OCI-LY1 (cell line): ENCODE measurements around the gene VWA1.

ENCODE experiments used
- H2AFZ ChIP-seq: fragments of 200-600 bp; sonication (generic), shearing (Covaris generic); 2 replicates; pipeline ENCODE4 v1.6.0; 2014; ENCODE audit warnings: antibody characterized with exemption, mild to moderate bottlenecking, low read length
- H3F3A ChIP-seq: fragments of 200-600 bp; sonication (generic), shearing (Covaris generic); 2 replicates; pipeline ENCODE4 v1.6.0; 2014; ENCODE audit warnings: mild to moderate bottlenecking, antibody characterized with exemption, low read length, moderate library complexity; ENCODE audit not compliant: insufficient read depth
- H3K27ac ChIP-seq: fragments of 200-600 bp; sonication (generic); 2 replicates; pipeline ENCODE4 v1.5.1; 2014; ENCODE audit warnings: low read length, mixed run types, mild to moderate bottlenecking, low read depth; ENCODE audit not compliant: poor library complexity, severe bottlenecking
- H3K27me3 ChIP-seq: fragments of 200-600 bp; sonication (generic); 2 replicates; pipeline ENCODE4 v1.6.0; 2014; ENCODE audit warnings: antibody characterized with exemption, mild to moderate bottlenecking, low read length, moderate library complexity; ENCODE audit not compliant: insufficient read depth
- H3K36me3 ChIP-seq: fragments of 200-600 bp; sonication (generic); 2 replicates; pipeline ENCODE4 v1.6.1; 2014; ENCODE audit warnings: mild to moderate bottlenecking, antibody characterized with exemption, low read length, moderate library complexity, mixed read lengths; ENCODE audit not compliant: insufficient read depth
- H3K4me1 ChIP-seq: fragments of 200-600 bp; sonication (generic); 2 replicates; pipeline ENCODE4 v1.5.1; 2014; ENCODE audit warnings: mild to moderate bottlenecking, low read length, moderate library complexity; ENCODE audit not compliant: insufficient read depth, severe bottlenecking
- H3K4me2 ChIP-seq: fragments of 200-600 bp; sonication (generic), shearing (Covaris generic); 2 replicates; pipeline ENCODE4 v1.6.1; 2014; ENCODE audit warnings: low read length
- H3K4me3 ChIP-seq: fragments of 200-600 bp; sonication (generic); 2 replicates; pipeline ENCODE4 v1.5.1; 2014; ENCODE audit warnings: low read length, low read depth, mild to moderate bottlenecking, mixed read lengths; ENCODE audit not compliant: poor library complexity, severe bottlenecking
- H3K79me2 ChIP-seq: fragments of 200-600 bp; shearing (Covaris generic); 2 replicates; pipeline ENCODE4 v1.6.1; 2016; ENCODE audit warnings: mixed run types, low read length, mixed read lengths; ENCODE audit not compliant: insufficient read depth
- H3K9ac ChIP-seq: fragments of 200-600 bp; sonication (generic), shearing (Covaris generic); 2 replicates; pipeline ENCODE4 v1.6.1; 2014; ENCODE audit warnings: mild to moderate bottlenecking, low read length, mixed read lengths
- H3K9me2 ChIP-seq: fragments of 200-600 bp; sonication (generic), shearing (Covaris generic); 2 replicates; pipeline ENCODE4 v1.6.1; 2014; ENCODE audit warnings: low read depth, mild to moderate bottlenecking, low read length, mixed read lengths
- H3K9me3 ChIP-seq: fragments of 200-600 bp; shearing (Covaris generic); 2 replicates; pipeline ENCODE4 v1.6.1; 2014; ENCODE audit warnings: low read length, mixed read lengths
- H4K20me1 ChIP-seq: fragments of 200-600 bp; sonication (generic), shearing (Covaris generic); 2 replicates; pipeline ENCODE4 v1.6.0; 2016; ENCODE audit warnings: mild to moderate bottlenecking, low read length; ENCODE audit not compliant: insufficient read depth
- CTCF ChIP-seq: fragments of 200-600 bp; sonication (generic), shearing (Covaris generic); IDR thresholded peaks from 2 replicates; pipeline ENCODE4 v1.5.1; 2017; ENCODE audit warnings: mild to moderate bottlenecking, antibody characterized with exemption, low read length, moderate library complexity, mixed read lengths
- EZH2 ChIP-seq: fragments of 200-600 bp; sonication (generic), shearing (Covaris generic); IDR thresholded peaks from 2 replicates; pipeline ENCODE4 v1.8.0; 2017; ENCODE audit warnings: borderline replicate concordance, mixed run types, mild to moderate bottlenecking, antibody characterized with exemption, low read length, moderate library complexity, mixed read lengths

VWA1 gene

GRCh38 chr1:1395166-1395565, 40.3 kb upstream of the VWA1 start:
- H3K4me3 ChIP-seq, result no peak overlapping the region
- no peaks in the 10 kb centered on the region for H3K9me3 ChIP-seq
- H3K36me3 ChIP-seq, result peaks cover 82% of the 10 kb centered on the region
- no peaks in the 10 kb centered on the region for H3F3A ChIP-seq
- no peaks in the 10 kb centered on the region for H3K27me3 ChIP-seq
- H3K9me2 ChIP-seq, result no peaks in the 10 kb centered on the region
- H3K27ac ChIP-seq, result no peak overlapping the region
- H2AFZ ChIP-seq, result no peak overlapping the region
- TF ChIP-seq CTCF (no peak), EZH2 (no peak)
- H3K4me1 ChIP-seq, result peaks cover 16% of the 10 kb centered on the region
- no peak overlapping the region for H3K4me2 ChIP-seq
- H4K20me1 ChIP-seq, result no peaks in the 10 kb centered on the region
- peaks cover 22% of the 10 kb centered on the region for H3K79me2 ChIP-seq
- no peak overlapping the region for H3K9ac ChIP-seq

- no peak overlapping the region for H3K27ac ChIP-seq
- peak overlapping the region; percentile 98 for H3K4me3 ChIP-seq
- H3K9ac ChIP-seq, result peak overlapping the region; percentile 93
- H2AFZ ChIP-seq, result no peak overlapping the region
- no peaks in the 10 kb centered on the region for H3K9me2 ChIP-seq
- no peaks in the 10 kb centered on the region for H4K20me1 ChIP-seq
- H3K4me2 ChIP-seq, result peak overlapping the region; percentile 94
- H3K9me3 ChIP-seq, result no peaks in the 10 kb centered on the region
- H3K4me1 ChIP-seq, result peaks cover 33% of the 10 kb centered on the region
- no peaks in the 10 kb centered on the region for H3K27me3 ChIP-seq
- H3K36me3 ChIP-seq, result peaks cover 82% of the 10 kb centered on the region
- no peak for TF ChIP-seq EZH2
- no peak for TF ChIP-seq CTCF
- H3K79me2 ChIP-seq, result peaks cover 24% of the 10 kb centered on the region
- H3F3A ChIP-seq, result no peaks in the 10 kb centered on the region
Observed at GRCh38 chr1:1397839-1398523, 37.5 kb upstream of the VWA1 start.

- Histone ChIP-seq H3K9me2 (no peaks in the 10 kb centered on the region), H3K79me2 (peaks cover 24% of the 10 kb centered on the region), H3F3A (no peaks in the 10 kb centered on the region), H3K9me3 (no peaks in the 10 kb centered on the region), H4K20me1 (no peaks in the 10 kb centered on the region), H3K4me1 (peaks cover 33% of the 10 kb centered on the region), H2AFZ (no peak overlapping the region), H3K36me3 (peaks cover 81% of the 10 kb centered on the region), H3K4me2 (peak overlapping the region; percentile 94), H3K27me3 (no peaks in the 10 kb centered on the region), H3K9ac (peak overlapping the region; percentile 93), H3K27ac (no peak overlapping the region), H3K4me3 (peak overlapping the region; percentile 98)
- TF ChIP-seq CTCF, result no peak
- TF ChIP-seq EZH2, result no peak
Observed at GRCh38 chr1:1398677-1399186, 36.8 kb upstream of the VWA1 start.
